LoVo (cell line): Measurements from ENCODE around the gene ADAT3.

Experiments used
- DNase-seq: peaks from one replicate; pipeline ENCODE4 v3.0.0-alpha.2; 2016; ENCODE audit warnings: low spot score

The ADAT3 gene

GRCh38 chr19:1905110-1905862 lies at the start of gene ADAT3, which contains the start of gene SCAMP4:
Gene ADAT3 (plus strand): TSS chr19:1905399. CDS start chr19:1912048, 6,649 bp downstream.
Gene SCAMP4 (plus strand): TSS chr19:1905399. CDS start chr19:1915020, 9,621 bp downstream.
- DNase-seq: peak; percentile 99

DNA sequence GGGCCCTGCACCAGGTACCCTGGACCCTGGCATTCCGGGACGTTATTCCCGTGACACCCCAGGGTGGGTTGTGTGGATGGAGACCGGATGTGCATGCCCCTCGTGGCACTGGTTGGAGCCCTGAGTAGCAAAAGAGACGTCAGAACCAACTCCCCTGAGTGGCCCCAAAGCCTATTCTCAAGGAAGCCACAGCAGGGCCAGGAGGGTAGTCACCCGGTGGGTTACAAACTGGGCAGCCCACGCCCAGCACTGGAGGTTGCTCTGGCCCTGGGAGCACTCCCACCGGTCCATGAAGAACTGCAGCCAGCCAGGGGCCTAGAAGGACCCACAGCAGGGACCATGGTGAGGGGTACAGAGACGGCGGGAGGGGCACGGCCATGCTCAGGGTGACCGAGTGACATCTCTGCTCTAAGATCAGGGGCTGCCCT lies 49.4 kb upstream of the ADAT3 start:
- DNase-seq: no peak

DNA sequence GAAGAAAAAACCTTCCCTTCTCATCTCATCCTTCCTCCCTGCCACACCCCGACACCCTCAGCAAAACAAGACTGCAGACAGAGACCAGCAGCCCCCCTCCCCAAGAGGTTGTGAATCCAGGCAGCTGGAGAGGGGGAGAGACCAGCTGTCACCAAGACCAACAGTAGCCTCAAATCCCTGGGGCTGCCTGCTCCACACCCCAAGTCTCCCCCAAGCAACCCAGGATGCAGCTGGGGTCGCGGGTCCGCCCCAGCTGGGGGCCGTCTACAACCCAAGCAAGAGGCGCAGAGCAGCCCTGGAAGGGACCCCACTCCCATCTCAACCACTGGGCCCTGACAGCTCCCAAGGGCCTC lies 48.9 kb upstream of the ADAT3 start:
- DNase-seq: no peak

DNA sequence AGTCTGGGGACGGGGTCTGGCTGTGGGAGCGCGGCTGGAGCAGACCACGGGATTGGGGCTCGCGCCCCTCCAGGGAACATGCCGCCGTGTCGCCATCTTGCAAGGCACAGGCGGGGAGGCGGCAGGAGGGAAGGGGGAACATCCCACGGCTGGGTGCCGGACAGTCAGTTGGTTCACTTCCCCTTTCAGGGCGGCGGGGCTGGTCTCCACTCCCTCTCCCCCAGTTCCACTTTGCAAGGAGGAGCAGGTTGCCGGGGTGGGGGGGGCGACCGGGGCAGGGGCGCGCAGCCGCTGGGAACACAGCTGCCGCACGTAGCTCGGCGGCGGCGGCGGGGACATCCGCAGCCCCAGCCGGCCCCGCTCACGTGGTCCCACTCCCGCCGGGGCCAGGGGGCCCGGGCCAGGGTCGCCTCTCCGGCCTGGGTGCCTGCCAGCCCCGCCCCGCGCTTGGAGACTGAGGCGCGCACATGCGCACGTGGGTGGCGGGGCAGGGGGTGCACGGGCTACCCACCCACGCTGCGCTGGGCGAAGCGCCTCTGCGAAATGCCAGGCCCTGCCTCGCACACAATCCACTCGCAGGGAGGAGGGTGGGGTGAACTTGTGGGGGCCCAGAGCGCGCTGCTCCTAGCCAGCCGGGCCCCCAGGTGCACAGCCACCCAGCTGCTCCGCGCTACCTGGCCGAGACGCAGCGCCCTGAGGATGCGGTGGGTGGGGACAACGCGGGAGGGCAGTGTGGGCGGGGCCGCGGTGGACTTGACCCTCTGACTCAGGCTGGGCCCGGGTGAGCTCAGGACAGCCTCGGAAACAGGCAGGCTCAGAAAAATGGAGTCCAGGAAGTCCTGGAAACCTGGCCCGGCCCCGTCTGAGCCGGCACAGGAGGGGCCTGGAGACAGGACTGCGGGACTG lies 48.2 kb upstream of the ADAT3 start:
- DNase-seq: peak; percentile 79

- no peak for DNase-seq
Measured at GRCh38 chr19:1857648-1858326, 47.4 kb upstream of the ADAT3 start.

GRCh38 chr19:1858412-1859081 lies 46.7 kb upstream of the ADAT3 start:
- DNase-seq: no peak

DNA sequence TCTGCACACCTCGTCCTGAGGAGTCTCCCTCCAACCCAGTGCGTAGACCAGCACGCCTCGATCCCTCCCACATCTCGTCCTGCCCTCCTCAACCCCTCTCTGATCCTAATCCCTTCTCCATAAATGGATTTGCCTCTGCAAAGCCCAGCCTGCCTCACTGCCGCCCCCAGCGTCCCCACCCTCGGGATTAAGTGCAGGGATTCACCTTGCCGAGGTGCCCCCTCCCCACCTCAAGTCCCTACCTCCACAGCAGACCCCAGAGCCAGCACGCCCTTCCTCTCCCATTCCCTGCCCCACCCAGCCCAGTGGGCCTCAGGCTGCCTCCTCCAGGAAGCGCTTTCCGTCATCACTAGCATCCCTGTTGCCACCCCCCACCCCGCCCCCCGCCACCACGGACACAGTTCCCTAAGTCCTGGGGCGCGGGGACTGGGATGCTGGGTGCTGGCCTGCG lies 45.8 kb upstream of the ADAT3 start:
- no peak for DNase-seq

- peak; percentile 29 for DNase-seq
Measured at GRCh38 chr19:1860042-1860775, 45.0 kb upstream of the ADAT3 start.

GRCh38 chr19:1860821-1861598 lies 44.2 kb upstream of the ADAT3 start:
- DNase-seq: no peak

DNA sequence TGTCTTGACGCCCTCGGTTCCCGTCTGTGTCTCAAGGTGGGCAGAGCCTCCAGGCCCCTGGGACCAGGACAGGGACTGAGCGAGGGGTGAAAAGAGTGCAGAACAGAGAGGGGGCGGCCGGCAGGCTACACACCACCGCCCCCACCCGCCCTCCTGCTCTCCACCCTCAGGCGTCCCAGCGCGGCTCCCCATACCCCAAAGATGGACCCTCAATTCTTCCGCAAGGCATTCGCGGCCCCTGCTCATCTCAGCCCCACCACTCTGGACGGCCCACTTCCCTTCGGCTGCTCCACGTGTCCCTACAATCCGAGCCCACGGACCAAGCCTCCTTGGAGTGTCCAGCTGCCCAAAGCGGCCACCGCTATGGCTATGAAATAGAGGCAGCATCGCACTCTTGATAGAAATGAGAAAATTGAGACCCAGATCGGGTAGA lies 43.6 kb upstream of the ADAT3 start:
- DNase-seq: no peak

- DNase-seq: no peak
Measured at GRCh38 chr19:1862068-1862423, 43.2 kb upstream of the ADAT3 start.

DNA sequence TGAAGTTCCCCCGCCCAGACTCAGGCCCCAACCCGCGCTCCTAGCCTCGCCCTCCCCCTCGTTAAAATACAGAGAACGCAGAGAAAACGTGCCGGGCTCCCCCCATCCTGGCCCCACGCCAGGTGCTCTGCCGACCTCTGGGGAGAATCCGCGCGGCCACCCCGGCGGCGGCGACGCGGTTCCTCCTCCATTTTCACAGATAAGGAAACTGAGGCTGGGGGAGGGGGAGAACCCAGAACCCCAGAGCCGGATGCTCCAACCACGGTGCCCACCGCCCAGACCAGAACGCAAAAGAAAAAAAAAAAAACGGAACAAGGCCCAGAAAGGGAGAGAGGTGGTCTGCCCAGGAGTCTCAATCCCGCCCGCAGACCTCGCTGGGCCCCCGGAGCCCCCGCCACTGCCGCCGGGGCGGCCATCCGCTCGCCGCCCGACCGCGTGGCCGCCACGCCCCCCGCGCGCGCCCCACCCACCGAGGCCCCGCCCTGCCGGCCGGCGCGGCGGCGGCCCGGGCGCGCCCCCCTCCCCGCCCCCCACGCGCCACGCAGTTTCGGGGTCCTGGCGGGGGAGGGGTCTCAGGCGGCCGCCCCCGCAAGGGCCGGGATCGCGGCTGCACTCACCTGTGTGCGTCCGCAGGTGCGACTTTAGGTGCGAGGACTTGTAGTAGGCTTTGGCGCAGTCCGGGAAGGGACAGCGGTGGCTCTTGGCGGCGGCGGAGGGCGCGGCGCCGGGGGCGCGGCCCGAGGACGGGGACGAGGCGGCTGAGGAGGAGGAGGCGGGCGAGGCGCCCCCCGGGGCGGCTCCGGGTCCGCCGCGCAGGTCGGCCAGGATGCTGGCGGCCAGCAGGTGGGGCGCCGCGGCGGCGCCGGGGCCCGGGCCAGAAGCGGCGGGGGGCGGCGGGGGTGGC lies 42.5 kb upstream of the ADAT3 start:
- peak; percentile 54 for DNase-seq

- no peak for DNase-seq
Measured at GRCh38 chr19:1863328-1863637, 41.9 kb upstream of the ADAT3 start, which contains the start of gene KLF16. Gene KLF16 (minus strand): TSS chr19:1863579. CDS start chr19:1863497, 82 bp downstream.

DNA sequence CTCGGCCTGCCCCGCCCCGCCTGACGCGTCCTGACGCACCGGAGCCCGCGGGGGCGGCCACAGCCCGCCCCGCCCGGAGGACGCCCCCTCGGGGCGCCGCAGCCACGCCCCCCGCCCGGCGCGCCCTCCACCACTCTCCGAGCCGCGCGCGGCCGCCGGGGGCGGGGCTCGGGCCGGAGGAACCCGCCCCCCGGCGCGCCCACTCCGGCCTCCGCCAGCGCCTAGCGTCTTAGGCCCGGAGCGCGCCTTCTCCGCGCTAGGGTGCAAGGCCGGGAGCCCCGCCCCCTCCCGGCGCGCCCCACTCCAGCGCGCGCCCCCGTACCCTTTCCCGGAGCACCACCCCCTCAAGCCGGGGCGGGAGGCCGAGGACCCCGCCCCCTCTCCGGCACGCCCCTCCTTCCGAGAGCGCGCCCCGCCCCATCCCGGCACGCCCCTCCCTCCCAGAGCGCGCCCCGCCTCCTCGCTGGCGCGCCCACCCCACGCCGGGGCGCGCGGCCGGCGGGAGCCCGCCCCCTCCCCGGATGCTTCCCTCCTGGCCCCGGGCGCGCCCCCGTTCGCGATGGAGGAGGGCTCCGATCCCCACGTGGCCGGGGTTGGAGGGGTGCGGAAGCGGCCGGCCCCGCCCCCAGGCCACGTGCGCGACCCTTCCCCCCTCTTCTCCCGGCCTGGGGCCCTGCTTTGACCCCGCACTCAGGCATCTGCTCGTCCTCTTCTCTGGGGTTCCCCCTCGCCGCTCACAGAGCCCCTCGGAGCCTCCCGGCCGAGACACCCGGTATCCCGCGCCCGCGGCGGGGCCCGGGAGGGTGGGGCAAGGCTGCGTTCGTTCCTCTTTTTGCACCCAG lies 41.3 kb upstream of the ADAT3 start:
- DNase-seq: peak; percentile 93

- peak; percentile 77 for DNase-seq
Measured at GRCh38 chr19:1864480-1865171, 40.6 kb upstream of the ADAT3 start.

- DNase-seq: no peak
Measured at GRCh38 chr19:1865172-1866010, 39.8 kb upstream of the ADAT3 start.
